Small intestine (tissue), 7 donors: ENCODE measurements around the gene YAF2. TPM values are rescaled to one million over a fixed set of nuclear protein-coding genes. Genes with fewer than 3 reads are reported as not detected.
A peak's percentile ranks its signal among the peaks of the same experiment; 100 is the strongest.
"Not testable (repeated sequence)": the region's sequence is repeated elsewhere in the genome, so short reads cannot be mapped to it uniquely, and the experiment has no call there.

ENCODE experiments used
- DNase-seq, 2 donors: peaks; one replicate each; pipeline versions ENCODE4 v3.0.0 to v3.0.0-alpha.2; 2013
- FAIRE-seq: peaks from 2 replicates; lab custom pipeline; 2012; peaks lifted over from hg19 to GRCh38; lab: Jason Lieb, UNC
- H3K27ac ChIP-seq, 3 donors: one replicate each; pipeline ENCODE4 v1.5.1; 2013; ENCODE audit warnings: low read length in 2 of 3, mild to moderate bottlenecking in 2 of 3, control low read depth in 1 of 3, inconsistent platforms in 1 of 3, low read depth in 1 of 3, moderate library complexity in 1 of 3
- H3K27me3 ChIP-seq, 3 donors: one replicate each; pipeline ENCODE4 v1.6.1; 2013; ENCODE audit warnings: low read length in 3 of 3, inconsistent platforms in 1 of 3; ENCODE audit not compliant: control insufficient read depth in 3 of 3, insufficient read depth in 3 of 3
- H3K36me3 ChIP-seq, 3 donors: one replicate each; pipeline ENCODE4 v1.6.1; 2013; ENCODE audit warnings: low read length in 3 of 3, inconsistent platforms in 1 of 3, low read depth in 1 of 3, mild to moderate bottlenecking in 1 of 3, moderate library complexity in 1 of 3; ENCODE audit not compliant: control insufficient read depth in 3 of 3, insufficient read depth in 2 of 3
- H3K4me1 ChIP-seq, 3 donors: one replicate each; pipeline ENCODE4 v1.6.1; 2013; ENCODE audit warnings: low read length in 2 of 3, inconsistent platforms in 1 of 3, low read depth in 1 of 3, mild to moderate bottlenecking in 1 of 3, moderate library complexity in 1 of 3; ENCODE audit not compliant: control insufficient read depth in 3 of 3, insufficient read depth in 2 of 3
- H3K4me3 ChIP-seq, 3 donors: one replicate each; pipeline ENCODE4 v1.5.1; 2013; ENCODE audit warnings: low read length in 3 of 3, control low read depth in 1 of 3, inconsistent platforms in 1 of 3, low read depth in 1 of 3, mild to moderate bottlenecking in 1 of 3, moderate library complexity in 1 of 3
- H3K9me3 ChIP-seq, 2 donors: one replicate each; pipeline ENCODE4 v1.6.1; 2013; ENCODE audit warnings: low read depth in 1 of 2, low read length in 1 of 2; ENCODE audit not compliant: control insufficient read depth in 2 of 2, insufficient read depth in 1 of 2
- WGBS, 3 donors: extraction: QIAGEN DNeasy Blood & Tissue Kit; methylation state at CpG; one replicate each; pipeline ENCODE4 v1.1.7; 2013; 5-methylcytosine and 5-hydroxymethylcytosine counted together
- polyA plus RNA-seq, 4 donors: library from polyadenylated mRNA; stranded (reverse) in 3 of 4; unstranded in 1 of 4; fragments of 200-250 nt in 3 of 4; fragments of 120-200 nt in 1 of 4; gene quantifications; one replicate each; pipeline versions ENCODE4 v1.2.1 to v1.2.3, GENCODE V29; 2013
- donor health status: healthy with polysubstance abuse.
- donor health status: control.
- donor health status: control.
- donor health status: Bipolar disorder and iron deficiency.
- donor health status: healthy.

YAF2 gene
- polyA plus RNA-seq, 4 donors: 8.9 to 96.2 (median 24.8) TPM

GRCh38 chr12:42222724-42223123, 15.3 kb downstream of the YAF2 start:
- no peak overlapping the region for H3K4me3 ChIP-seq
- peaks cover 0 to 4% (median 2%) of the 10 kb centered on the region in 3 donors for H3K36me3 ChIP-seq
- no peaks in the 10 kb centered on the region for H3K27me3 ChIP-seq
- no peak overlapping the region for H3K27ac ChIP-seq
- 96 to 100% (median 100%) methylated on average over 1 of the region's 1 CpG for WGBS, 3 donors
- DNase-seq (no peak), FAIRE-seq (no peak)
- H3K9me3 ChIP-seq: peaks cover 0 to 4% of the 10 kb centered on the region in 2 donors
- no peaks in the 10 kb centered on the region for H3K4me1 ChIP-seq

- H3K4me3 ChIP-seq: no peak overlapping the region
- H3K4me1 ChIP-seq: no peaks in the 10 kb centered on the region
- no peaks in the 10 kb centered on the region for H3K27me3 ChIP-seq
- WGBS, 3 donors: 48 to 79% (median 77%) methylated on average over 2 of the region's 2 CpGs
- H3K9me3 ChIP-seq: peaks cover 0 to 4% of the 10 kb centered on the region in 2 donors
- no peak for FAIRE-seq
- DNase-seq: no peak
- H3K36me3 ChIP-seq: peaks cover 0 to 4% (median 2%) of the 10 kb centered on the region in 3 donors
- H3K27ac ChIP-seq: no peak overlapping the region
Observed at GRCh38 chr12:42221726-42222125, 16.3 kb downstream of the YAF2 start.

GRCh38 chr12:42217656-42218055, 20.4 kb downstream of the YAF2 start:
- no peaks in the 10 kb centered on the region for H3K4me1 ChIP-seq
- peaks cover 0 to 2% (median 0%) of the 10 kb centered on the region in 3 donors for H3K36me3 ChIP-seq
- no peaks in the 10 kb centered on the region for H3K9me3 ChIP-seq
- FAIRE-seq (no peak), DNase-seq (no peak)
- no peak overlapping the region for H3K4me3 ChIP-seq
- no peaks in the 10 kb centered on the region for H3K27me3 ChIP-seq
- H3K27ac ChIP-seq: no peak overlapping the region

- no peak for DNase-seq
- Histone ChIP-seq H3K4me3 (no peak overlapping the region), H3K9me3 (no peaks in the 10 kb centered on the region), H3K36me3 (peaks cover 0 to 2% (median 0%) of the 10 kb centered on the region in 3 donors), H3K27me3 (no peaks in the 10 kb centered on the region), H3K27ac (no peak overlapping the region), H3K4me1 (no peaks in the 10 kb centered on the region)
- WGBS, 3 donors: 93 to 98% (median 95%) methylated on average over 1 of the region's 1 CpG
- FAIRE-seq: no peak
Observed at GRCh38 chr12:42216737-42217136, 21.3 kb downstream of the YAF2 start.

DNA sequence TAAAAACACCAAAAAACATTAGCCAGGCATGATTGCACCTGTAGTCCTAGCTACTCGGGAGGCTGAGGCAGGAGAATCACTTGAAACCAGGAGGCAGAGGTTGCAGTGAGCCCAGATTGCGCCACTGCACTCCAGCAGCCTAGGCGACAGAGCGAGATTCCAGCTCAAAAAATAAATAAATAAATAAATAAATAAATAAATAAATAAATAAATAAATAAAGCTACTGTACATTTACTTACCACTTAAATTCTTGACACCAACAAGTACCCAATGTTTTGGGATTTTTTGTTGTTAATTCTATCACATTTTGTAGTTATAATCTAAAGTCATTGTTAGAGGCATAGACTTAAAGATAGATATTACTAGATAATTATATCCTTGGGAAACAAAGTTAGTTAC, 22.3 kb downstream of the YAF2 start:
- not testable (repeated sequence) for H3K27me3 ChIP-seq, H3K4me3 ChIP-seq, DNase-seq, H3K36me3 ChIP-seq, FAIRE-seq, H3K27ac ChIP-seq, H3K4me1 ChIP-seq, H3K9me3 ChIP-seq
- WGBS, 3 donors: 96 to 99% (median 96%) methylated on average over 4 of the region's 4 CpGs

DNA sequence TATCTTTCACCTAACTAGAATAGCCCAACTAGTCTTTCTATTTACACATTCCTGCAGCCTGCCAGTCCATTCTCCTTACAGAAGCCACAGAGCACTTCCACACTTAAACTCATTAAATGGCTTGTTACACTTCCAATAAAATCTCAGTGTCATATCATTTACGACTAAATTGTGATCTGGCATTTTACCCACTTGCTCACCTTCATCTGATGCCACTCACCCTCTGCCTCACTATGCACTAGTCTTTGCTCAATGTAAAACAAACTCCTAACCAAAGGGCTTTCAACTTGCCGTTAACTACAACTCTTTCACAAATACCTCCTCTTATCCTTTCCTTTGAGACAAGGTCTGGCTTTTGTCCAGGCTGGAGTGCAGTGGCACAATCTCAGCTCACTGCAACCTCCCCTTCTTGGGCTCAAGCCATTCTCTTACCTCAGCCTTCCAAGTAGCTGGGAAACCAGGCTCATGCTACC, 24.1 kb downstream of the YAF2 start:
- no peak overlapping the region for H3K4me3 ChIP-seq
- 9 to 46% (median 27%) methylated on average over 2 of the region's 2 CpGs for WGBS, 3 donors
- H3K36me3 ChIP-seq: peaks cover 0 to 7% (median 3%) of the 10 kb centered on the region in 3 donors
- H3K4me1 ChIP-seq: no peaks in the 10 kb centered on the region
- no peaks in the 10 kb centered on the region for H3K27me3 ChIP-seq
- H3K27ac ChIP-seq: no peak overlapping the region
- no peaks in the 10 kb centered on the region for H3K9me3 ChIP-seq
- peak; percentile 25 to 33 for DNase-seq
- FAIRE-seq: no peak

GRCh38 chr12:42213023-42213422, 25.0 kb downstream of the YAF2 start:
- H3K27ac ChIP-seq: peak overlapping the region in 1 of 3 donors; percentile 19
- H3K27me3 ChIP-seq: no peaks in the 10 kb centered on the region
- H3K4me1 ChIP-seq: no peaks in the 10 kb centered on the region
- H3K9me3 ChIP-seq: no peaks in the 10 kb centered on the region
- WGBS, 3 donors: 17 to 63% (median 48%) methylated on average over 2 of the region's 2 CpGs
- DNase-seq: peak; percentile 66 to 91
- FAIRE-seq: no peak
- H3K4me3 ChIP-seq: no peak overlapping the region
- peaks cover 0 to 9% (median 3%) of the 10 kb centered on the region in 3 donors for H3K36me3 ChIP-seq

GRCh38 chr12:42208574-42208973, 29.5 kb downstream of the YAF2 start:
- Histone ChIP-seq H3K9me3 (no peaks in the 10 kb centered on the region), H3K27ac (no peak overlapping the region), H3K4me1 (no peaks in the 10 kb centered on the region), H3K36me3 (peaks cover 0 to 14% (median 3%) of the 10 kb centered on the region in 3 donors), H3K27me3 (no peaks in the 10 kb centered on the region), H3K4me3 (no peak overlapping the region)
- DNase-seq: no peak
- WGBS, 3 donors: 92 to 97% (median 96%) methylated on average over 2 of the region's 2 CpGs
- FAIRE-seq: no peak

GRCh38 chr12:42204819-42205218, 33.2 kb downstream of the YAF2 start:
- H3K27ac ChIP-seq: no peak overlapping the region
- no peaks in the 10 kb centered on the region for H3K9me3 ChIP-seq
- peak; percentile 92 for FAIRE-seq
- H3K36me3 ChIP-seq: peaks cover 0 to 12% (median 0%) of the 10 kb centered on the region in 3 donors
- WGBS, 3 donors: 99 to 100% (median 100%) methylated on average over 1 of the region's 1 CpG
- no peaks in the 10 kb centered on the region for H3K27me3 ChIP-seq
- DNase-seq: no peak
- no peak overlapping the region for H3K4me3 ChIP-seq
- H3K4me1 ChIP-seq: no peaks in the 10 kb centered on the region
